Neural crest cell (in vitro differentiated cells): ENCODE results near the gene TTLL3. TPM values are rescaled to one million over a fixed set of nuclear protein-coding genes. Genes with fewer than 3 reads are reported as not detected.

Experiments used
- DNase-seq: peaks from one replicate; pipeline ENCODE4 v3.0.0; 2021; ENCODE audit warnings: low read depth, mixed read lengths, low spot score
- H3K27ac Mint-ChIP-seq: one replicate; pipeline ENCODE4 v1.8.0; 2021; ENCODE audit warnings: mild to moderate bottlenecking, mixed read lengths; ENCODE audit not compliant: unreplicated experiment
- H3K27me3 Mint-ChIP-seq: 2 replicates; pipeline ENCODE4 v1.8.0; 2021; ENCODE audit warnings: low read depth, mild to moderate bottlenecking, mixed read lengths
- H3K36me3 Mint-ChIP-seq: 2 replicates; pipeline ENCODE4 v1.8.0; 2021; ENCODE audit warnings: low read depth, mild to moderate bottlenecking, mixed read lengths
- H3K4me1 Mint-ChIP-seq: 2 replicates; pipeline ENCODE4 v1.8.0; 2021; ENCODE audit warnings: mixed read lengths
- H3K4me3 Mint-ChIP-seq: one replicate; pipeline ENCODE4 v1.8.0; 2021; ENCODE audit warnings: mild to moderate bottlenecking, mixed read lengths
- H3K9me3 Mint-ChIP-seq: 2 replicates; pipeline ENCODE4 v1.8.0; 2021; ENCODE audit warnings: mixed read lengths
- CTCF ChIP-seq: fragments of 200-600 bp; sonication (generic); conservative IDR thresholded peaks from 2 replicates; pipeline ENCODE4 v1.5.0; 2021; ENCODE audit warnings: antibody characterized with exemption, mild to moderate bottlenecking
- total RNA-seq: library from RNA; stranded (reverse); gene quantifications from 2 replicates; pipeline ENCODE4 v1.2.1, GENCODE V29; 2021

TTLL3 gene
- total RNA-seq, 1 donor from 2014 or later: 28.3 TPM

- Mint-ChIP-seq H3K27me3 (no peaks in the 10 kb centered on the region), H3K9me3 (no peaks in the 10 kb centered on the region), H3K27ac (no peak overlapping the region)
Observed at GRCh38 chr3:9776896-9777693, 33.0 kb upstream of the TTLL3 start.

GRCh38 chr3:9777694-9778021 is 32.4 kb upstream of the TTLL3 start:
- TF ChIP-seq CTCF: no peak
- H3K36me3 Mint-ChIP-seq: no peaks in the 10 kb centered on the region
- no peak for DNase-seq
- H3K27me3 Mint-ChIP-seq: no peaks in the 10 kb centered on the region
- no peak overlapping the region for H3K4me3 Mint-ChIP-seq
- H3K9me3 Mint-ChIP-seq: no peaks in the 10 kb centered on the region
- no peaks in the 10 kb centered on the region for H3K4me1 Mint-ChIP-seq
- H3K27ac Mint-ChIP-seq: no peak overlapping the region

More at GRCh38 chr3:9776896-9777693, 33.0 kb upstream of the TTLL3 start:
- H3K36me3 Mint-ChIP-seq: no peaks in the 10 kb centered on the region
- no peak for TF ChIP-seq CTCF
- no peaks in the 10 kb centered on the region for H3K4me1 Mint-ChIP-seq
- DNase-seq: no peak
- no peak overlapping the region for H3K4me3 Mint-ChIP-seq

- no peak overlapping the region for H3K4me3 Mint-ChIP-seq
- TF ChIP-seq CTCF: no peak
- no peak for DNase-seq
- peak overlapping the region; percentile 5 for H3K27ac Mint-ChIP-seq
- H3K27me3 Mint-ChIP-seq: no peaks in the 10 kb centered on the region
- H3K36me3 Mint-ChIP-seq: no peaks in the 10 kb centered on the region
- no peaks in the 10 kb centered on the region for H3K4me1 Mint-ChIP-seq
- no peaks in the 10 kb centered on the region for H3K9me3 Mint-ChIP-seq
Observed at GRCh38 chr3:9778143-9779074, 31.7 kb upstream of the TTLL3 start.

DNA sequence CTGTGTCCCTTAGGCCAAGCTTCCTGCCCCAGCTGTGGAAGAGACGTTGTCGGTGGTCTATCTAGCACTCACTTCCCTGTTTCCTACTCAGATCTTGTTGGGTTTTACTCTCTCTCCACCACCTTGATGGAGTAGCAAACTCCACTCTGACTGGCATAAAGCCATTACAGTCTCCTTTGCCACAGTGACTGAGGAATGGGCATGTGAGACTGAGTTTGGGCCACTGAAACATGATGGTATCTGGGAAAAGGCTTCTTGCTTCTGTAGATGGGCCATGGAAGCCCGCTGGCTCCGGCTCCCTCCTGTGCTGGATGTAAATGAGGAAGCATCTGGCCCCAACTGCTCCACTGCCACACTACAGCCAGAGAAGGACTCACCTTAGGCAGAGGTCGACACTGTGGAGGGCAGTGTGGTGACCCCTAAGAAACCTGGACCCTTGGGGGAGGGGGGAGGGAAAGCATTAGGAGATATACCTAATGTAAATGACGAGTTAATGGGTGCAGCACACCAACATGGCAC is 30.9 kb upstream of the TTLL3 start:
- no peaks in the 10 kb centered on the region for H3K9me3 Mint-ChIP-seq
- DNase-seq: no peak
- TF ChIP-seq CTCF: no peak
- H3K27me3 Mint-ChIP-seq: no peaks in the 10 kb centered on the region
- H3K36me3 Mint-ChIP-seq: no peaks in the 10 kb centered on the region
- H3K27ac Mint-ChIP-seq: no peak overlapping the region
- no peak overlapping the region for H3K4me3 Mint-ChIP-seq
- no peaks in the 10 kb centered on the region for H3K4me1 Mint-ChIP-seq

GRCh38 chr3:9779721-9780457 is 30.2 kb upstream of the TTLL3 start:
- no peak for TF ChIP-seq CTCF
- H3K9me3 Mint-ChIP-seq: no peaks in the 10 kb centered on the region
- H3K4me3 Mint-ChIP-seq: no peak overlapping the region
- H3K36me3 Mint-ChIP-seq: no peaks in the 10 kb centered on the region
- no peak for DNase-seq
- no peaks in the 10 kb centered on the region for H3K4me1 Mint-ChIP-seq
- H3K27ac Mint-ChIP-seq: no peak overlapping the region
- H3K27me3 Mint-ChIP-seq: no peaks in the 10 kb centered on the region
